Fibroblast of lung (primary cell): ENCODE measurements around the gene SGCA.

Source experiments
- CTCF ChIP-seq, 2 donors: IDR thresholded peaks in 1 of 2; conservative IDR thresholded peaks in 1 of 2; 1 replicate in 1 of 2; 2 replicates in 1 of 2; pipeline ENCODE4 v1.5.1; 2011 to 2012; ENCODE audit warnings: low read length in 2 of 2, control low read depth in 1 of 2, inconsistent platforms in 1 of 2, low read depth in 1 of 2, mild to moderate bottlenecking in 1 of 2
- EZH2 ChIP-seq: IDR thresholded peaks from 2 replicates; pipeline ENCODE4 v1.5.1; 2012; ENCODE audit warnings: low read length, control low read depth, mild to moderate bottlenecking; ENCODE audit errors: missing control alignments

- TF ChIP-seq EZH2: no peak
- TF ChIP-seq CTCF (conservative IDR thresholded peaks at IDR 0.05 in 1 of 2, IDR thresholded peaks at IDR 0.05 in 1 of 2; ENCODE audit: low read depth in 1 of 2, low read length in 2 of 2): no peak
Measured at GRCh38 chr17:50155115-50155819, 10.5 kb upstream of the SGCA start.
